MM.1S (cell line): ENCODE results near the gene MKKS.
"Not testable (repeated sequence)": the region's sequence is repeated elsewhere in the genome, so short reads cannot be mapped to it uniquely, and the experiment has no call there.

Experiments used
- DNase-seq: peaks from one replicate; pipeline ENCODE4 v3.0.0-alpha.2; 2015
- H2AFZ ChIP-seq: fragments of 300-600 bp; sonication (generic); 2 replicates; pipeline ENCODE4 v1.6.0; 2016; ENCODE audit warnings: antibody characterized with exemption, low read length
- H3F3A ChIP-seq: fragments of 300-600 bp; sonication (generic); 2 replicates; pipeline ENCODE4 v1.6.1; 2016; ENCODE audit warnings: mild to moderate bottlenecking, antibody characterized with exemption, low read length, moderate library complexity, mixed read lengths; ENCODE audit not compliant: insufficient read depth
- H3K27ac ChIP-seq: fragments of 300-600 bp; sonication (generic); 2 replicates; pipeline ENCODE4 v1.5.1; 2016; ENCODE audit warnings: mild to moderate bottlenecking, low read length
- H3K27me3 ChIP-seq: fragments of 300-600 bp; sonication (generic); replicated peaks from 2 replicates; pipeline ENCODE4 v1.6.0; 2016; ENCODE audit warnings: low read length; ENCODE audit not compliant: insufficient read depth
- H3K36me3 ChIP-seq: fragments of 300-600 bp; sonication (generic); replicated peaks from 2 replicates; pipeline ENCODE4 v1.6.1; 2016; ENCODE audit warnings: mild to moderate bottlenecking, low read length, mixed read lengths; ENCODE audit not compliant: insufficient read depth
- H3K4me1 ChIP-seq: fragments of 300-600 bp; sonication (generic); 2 replicates; pipeline ENCODE4 v1.6.1; 2016; ENCODE audit warnings: low read length, mixed read lengths
- H3K4me2 ChIP-seq: fragments of 300-600 bp; sonication (generic); 2 replicates; pipeline ENCODE4 v1.6.0; 2016; ENCODE audit warnings: low read depth, low read length
- H3K4me3 ChIP-seq: fragments of 300-600 bp; sonication (generic); 2 replicates; pipeline ENCODE4 v1.5.1; 2016; ENCODE audit warnings: low read length, mixed read lengths
- H3K79me2 ChIP-seq: fragments of 300-600 bp; sonication (generic); 2 replicates; pipeline ENCODE4 v1.6.1; 2016; ENCODE audit warnings: mixed run types, low read length, mixed read lengths
- H3K9ac ChIP-seq: fragments of 300-600 bp; sonication (generic); 2 replicates; pipeline ENCODE4 v1.6.1; 2016; ENCODE audit warnings: low read length, mixed read lengths
- H3K9me2 ChIP-seq: fragments of 300-600 bp; sonication (generic); replicated peaks from 2 replicates; pipeline ENCODE4 v1.6.1; 2016; ENCODE audit warnings: mild to moderate bottlenecking, low read length, mixed read lengths; ENCODE audit not compliant: insufficient read depth
- H3K9me3 ChIP-seq: fragments of 300-600 bp; sonication (generic); replicated peaks from 2 replicates; pipeline ENCODE4 v1.6.1; 2016; ENCODE audit warnings: mild to moderate bottlenecking, low read length, mixed read lengths; ENCODE audit not compliant: insufficient read depth
- H4K20me1 ChIP-seq: fragments of 300-600 bp; sonication (generic); 2 replicates; pipeline ENCODE4 v1.6.1; 2016; ENCODE audit warnings: mild to moderate bottlenecking, low read length, moderate library complexity, mixed read lengths; ENCODE audit not compliant: insufficient read depth
- CTCF ChIP-seq: fragments of 300-600 bp; sonication (generic); IDR thresholded peaks from 2 replicates; pipeline ENCODE4 v1.5.1; 2016; ENCODE audit warnings: antibody characterized with exemption, low read length, mixed read lengths
- EZH2 ChIP-seq: fragments of 300-600 bp; sonication (generic); optimal IDR thresholded peaks from 2 replicates; pipeline ENCODE3; 2017; ENCODE audit warnings: low read depth, mild to moderate bottlenecking, antibody characterized with exemption, low read length, mixed read lengths
- EZH2phosphoT487 ChIP-seq: fragments of 300-600 bp; sonication (generic); IDR thresholded peaks from 2 replicates; pipeline ENCODE4 v1.6.1; 2018; ENCODE audit warnings: antibody characterized with exemption, low read length

MKKS gene

DNA sequence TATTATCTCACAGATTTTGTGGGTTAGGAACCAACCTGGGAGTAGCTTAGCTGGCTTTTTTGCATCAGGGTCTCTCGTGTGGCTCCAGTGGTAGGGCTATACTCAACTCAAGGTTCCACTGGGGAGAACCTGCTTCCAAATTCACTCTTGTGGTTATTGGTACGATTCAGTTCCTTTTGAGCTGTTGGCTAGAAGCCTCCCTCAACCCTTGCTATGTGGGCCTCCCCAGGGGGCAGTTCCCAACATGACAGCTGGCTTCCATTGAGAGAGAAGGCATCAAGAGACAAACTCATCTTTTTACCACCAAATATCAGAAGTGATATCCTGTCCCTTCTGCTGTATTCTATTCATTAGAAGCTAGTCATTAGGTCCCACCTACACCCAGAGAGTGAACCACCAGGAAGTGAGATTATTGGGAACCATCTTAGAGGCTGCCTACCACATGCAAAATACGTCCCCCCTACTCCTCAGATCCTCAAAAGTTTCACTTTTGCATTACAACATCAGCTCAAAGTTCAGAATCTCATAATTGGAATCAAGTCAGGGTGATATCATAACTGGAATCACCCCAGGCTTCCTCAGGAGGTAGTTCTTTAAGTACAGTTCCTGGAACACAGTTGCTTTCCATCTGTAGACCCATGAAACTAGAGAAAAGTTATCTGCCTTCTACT is 30.9 kb downstream of the MKKS start:
- no peaks in the 10 kb centered on the region for H3K9me2 ChIP-seq
- H3K27ac ChIP-seq: no peak overlapping the region
- H3K4me1 ChIP-seq: no peaks in the 10 kb centered on the region
- H3K4me2 ChIP-seq: no peak overlapping the region
- no peak overlapping the region for H3K4me3 ChIP-seq
- no peak overlapping the region for H2AFZ ChIP-seq
- TF ChIP-seq EZH2phosphoT487 (no peak), EZH2 (no peak), CTCF (no peak)
- no peak for DNase-seq
- no peaks in the 10 kb centered on the region for H3K79me2 ChIP-seq
- no peaks in the 10 kb centered on the region for H3F3A ChIP-seq
- no peaks in the 10 kb centered on the region for H4K20me1 ChIP-seq
- no peaks in the 10 kb centered on the region for H3K9me3 ChIP-seq
- H3K36me3 ChIP-seq: no peaks in the 10 kb centered on the region; the same call in 1 of the 2 replicates
- no peak overlapping the region for H3K9ac ChIP-seq
- H3K27me3 ChIP-seq: no peaks in the 10 kb centered on the region

GRCh38 chr20:10398834-10399369 is 35.1 kb downstream of the MKKS start:
- Histone ChIP-seq H3K4me1 (no peaks in the 10 kb centered on the region), H3K27ac (no peak overlapping the region), H3K79me2 (no peaks in the 10 kb centered on the region), H3K36me3 (no peaks in the 10 kb centered on the region), H3K4me2 (no peak overlapping the region), H2AFZ (no peak overlapping the region), H4K20me1 (no peaks in the 10 kb centered on the region), H3K9ac (no peak overlapping the region), H3K27me3 (no peaks in the 10 kb centered on the region), H3K9me3 (no peaks in the 10 kb centered on the region), H3K9me2 (no peaks in the 10 kb centered on the region), H3K4me3 (no peak overlapping the region), H3F3A (no peaks in the 10 kb centered on the region)
- no peak for DNase-seq
- TF ChIP-seq EZH2phosphoT487 (no peak), CTCF (no peak), EZH2 (no peak)

DNA sequence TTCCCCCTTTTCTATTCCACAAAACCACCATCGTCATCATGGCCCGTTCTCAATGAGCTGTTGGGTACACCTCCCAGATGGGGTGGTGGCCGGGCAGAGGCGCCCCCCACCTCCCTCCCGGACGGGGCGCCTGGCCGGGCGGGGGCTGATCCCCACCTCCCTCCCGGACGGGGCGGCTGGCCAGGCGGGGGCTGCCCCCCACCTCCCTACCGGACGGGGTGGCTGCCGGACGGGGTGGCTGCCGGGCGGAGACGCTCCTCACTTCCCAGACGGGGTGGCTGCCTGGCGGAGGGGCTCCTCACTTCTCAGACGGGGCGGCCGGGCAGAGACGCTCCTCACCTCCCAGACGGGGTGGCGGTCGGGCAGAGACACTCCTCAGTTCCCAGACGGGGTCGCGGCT is 39.3 kb downstream of the MKKS start:
- H3K4me3 ChIP-seq, H2AFZ ChIP-seq, H3K9ac ChIP-seq, H3K4me2 ChIP-seq, H3K36me3 ChIP-seq, H3K4me1 ChIP-seq, H3K27me3 ChIP-seq, H3F3A ChIP-seq, DNase-seq, H4K20me1 ChIP-seq, H3K27ac ChIP-seq, H3K9me3 ChIP-seq, H3K79me2 ChIP-seq, H3K9me2 ChIP-seq: not testable (repeated sequence)

GRCh38 chr20:10390709-10391108 is 43.3 kb downstream of the MKKS start:
- Histone ChIP-seq H3K9me3 (no peaks in the 10 kb centered on the region), H3K36me3 (no peaks in the 10 kb centered on the region), H3K27me3 (no peaks in the 10 kb centered on the region), H2AFZ (no peak overlapping the region), H3K27ac (no peak overlapping the region), H3K4me1 (no peaks in the 10 kb centered on the region), H3K4me2 (no peak overlapping the region), H3K9ac (no peak overlapping the region), H3K9me2 (no peaks in the 10 kb centered on the region), H3K4me3 (no peak overlapping the region), H4K20me1 (no peaks in the 10 kb centered on the region), H3F3A (no peaks in the 10 kb centered on the region), H3K79me2 (no peaks in the 10 kb centered on the region)
- DNase-seq: no peak
- TF ChIP-seq EZH2phosphoT487: no peak
- no peak for TF ChIP-seq EZH2
- TF ChIP-seq CTCF: no peak
